EL (cell line): ENCODE data around the gene FAM25A.
"Not testable (repeated sequence)": the region's sequence is repeated elsewhere in the genome, so short reads cannot be mapped to it uniquely, and the experiment has no call there.

Experiments
- DNase-seq: peaks from one replicate; pipeline ENCODE4 v3.0.0-alpha.2; 2016

The FAM25A gene

DNA sequence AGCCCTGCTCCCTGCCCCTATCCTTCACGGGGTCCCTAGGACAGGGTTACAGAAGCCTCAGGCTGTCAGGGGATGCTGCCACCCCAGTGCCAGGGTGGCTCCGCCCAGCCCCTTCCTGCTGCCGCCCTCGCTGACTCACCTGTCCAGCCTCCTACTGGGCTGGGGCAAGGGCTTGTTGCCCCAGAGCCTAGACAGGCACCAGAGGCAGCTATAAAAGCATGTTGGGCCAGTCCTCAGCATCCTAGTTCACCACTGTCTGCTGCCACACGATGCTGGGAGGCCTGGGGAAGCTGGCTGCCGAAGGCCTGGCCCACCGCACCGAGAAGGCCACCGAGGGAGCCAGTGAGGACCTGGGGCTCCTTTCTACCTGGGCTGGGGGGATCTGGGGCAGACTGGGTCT lies at the start of gene FAM25A:
FAM25A (plus strand) TSS at position 239 of the 400 bp plus-strand sequence; CDS start at position 270, 31 bp downstream.
- not testable (repeated sequence) for DNase-seq

DNA sequence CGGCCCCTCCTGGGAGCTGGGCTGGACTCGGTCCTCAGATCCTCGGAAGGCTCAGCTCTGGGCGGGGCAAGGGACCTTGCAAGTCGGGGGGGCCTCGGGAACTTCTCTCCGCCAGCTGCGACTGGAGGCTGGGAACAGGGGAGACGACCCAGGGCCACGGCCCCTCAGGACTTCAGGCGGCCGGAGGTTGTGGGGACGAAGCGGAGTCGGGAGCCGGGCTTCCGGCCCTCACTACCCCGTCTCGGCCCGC lies 49.2 kb upstream of the FAM25A start:
- DNase-seq, result no peak

DNA sequence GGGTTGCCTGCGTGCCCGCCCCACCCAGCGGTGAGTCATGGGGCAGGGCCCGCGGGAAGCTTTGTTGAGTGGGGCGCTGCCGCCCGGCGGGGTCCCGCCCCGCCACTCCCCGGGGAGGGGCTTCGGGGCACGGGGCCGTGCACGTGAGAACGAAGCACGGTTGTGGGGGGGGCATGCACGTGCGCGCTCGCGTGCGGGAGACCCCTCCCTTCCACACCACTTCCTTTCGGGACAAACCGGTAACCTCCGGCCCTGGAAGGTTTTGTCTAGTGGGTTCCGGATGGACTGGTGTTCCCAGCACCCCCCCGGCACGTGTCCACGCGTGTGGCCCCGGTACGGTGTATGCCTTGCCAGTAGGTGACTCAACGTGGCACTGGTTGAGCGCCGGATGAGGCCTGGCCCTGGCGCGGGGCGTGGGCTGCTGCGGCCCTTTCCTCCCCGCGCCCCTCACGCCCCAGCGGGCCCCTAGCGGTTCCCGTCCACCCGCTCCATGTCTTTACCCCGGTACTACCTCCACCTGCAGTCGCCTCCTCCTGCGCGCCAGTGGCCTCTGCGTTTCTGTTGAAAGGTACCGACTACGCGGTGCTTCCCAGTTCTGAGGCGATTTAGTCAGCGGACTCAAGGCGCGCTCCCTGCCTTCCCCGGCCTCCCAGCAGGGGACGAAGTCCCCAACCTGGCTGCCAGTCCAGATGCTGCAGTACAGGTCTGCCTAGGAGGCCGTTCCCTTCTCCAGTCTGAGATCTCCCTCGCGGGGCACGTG lies 48.7 kb upstream of the FAM25A start:
- peak; percentile 91 for DNase-seq

DNA sequence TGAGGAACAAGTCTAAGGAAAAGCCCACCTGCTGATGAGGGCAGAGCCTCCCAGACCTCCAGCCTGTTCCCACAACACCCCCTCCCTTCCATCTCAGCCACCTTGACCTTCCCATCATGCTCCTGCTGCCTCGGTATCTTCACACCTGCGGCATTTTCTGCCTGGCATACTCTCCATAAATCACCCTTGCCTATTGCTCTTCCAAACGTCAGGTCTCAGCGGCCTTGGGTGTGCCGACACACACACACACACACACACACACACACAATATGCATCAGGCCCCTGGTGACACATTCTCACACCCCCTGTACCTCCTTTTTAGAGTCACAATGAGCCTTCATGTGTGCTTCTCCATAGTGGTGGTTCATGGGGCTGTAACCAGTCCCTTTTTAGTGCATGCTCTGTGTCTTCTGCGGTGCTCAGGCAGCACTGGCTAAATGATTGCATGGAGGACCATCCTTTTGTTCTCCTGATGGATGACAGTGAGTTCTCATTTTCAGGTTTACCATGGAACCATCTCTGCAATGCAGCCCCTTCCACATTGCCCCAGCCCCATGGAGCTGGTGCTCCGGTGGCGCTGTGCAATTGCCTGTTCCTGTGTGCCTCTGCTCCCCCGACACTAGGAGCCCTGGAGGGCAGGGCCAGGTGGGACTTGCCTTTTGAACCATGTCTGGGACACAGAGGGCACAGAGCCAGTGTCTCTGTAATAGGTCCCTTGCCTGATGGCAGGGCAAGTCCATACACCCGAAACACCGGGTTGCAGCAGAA lies 47.3 kb upstream of the FAM25A start:
- DNase-seq, result no peak

DNA sequence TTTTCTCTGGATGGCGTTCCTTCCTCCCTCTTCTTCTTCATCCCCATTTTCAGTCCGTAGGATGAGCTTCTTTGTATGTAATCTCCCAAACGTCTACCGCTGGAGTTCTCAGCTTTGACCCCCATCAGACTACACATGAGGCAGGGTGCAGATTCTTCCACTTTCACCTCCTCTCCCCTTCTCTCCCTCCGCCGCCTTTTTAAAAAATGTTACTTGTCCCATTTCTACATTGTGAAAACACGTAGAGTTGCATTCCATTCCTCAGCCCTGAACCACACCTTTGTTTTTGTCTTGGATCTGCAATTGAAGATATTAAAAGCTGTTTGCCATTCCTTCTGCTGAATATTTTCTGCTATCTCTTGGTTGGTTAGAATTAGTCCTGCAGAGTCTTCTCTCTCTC lies 45.6 kb upstream of the FAM25A start:
- DNase-seq, result no peak

DNA sequence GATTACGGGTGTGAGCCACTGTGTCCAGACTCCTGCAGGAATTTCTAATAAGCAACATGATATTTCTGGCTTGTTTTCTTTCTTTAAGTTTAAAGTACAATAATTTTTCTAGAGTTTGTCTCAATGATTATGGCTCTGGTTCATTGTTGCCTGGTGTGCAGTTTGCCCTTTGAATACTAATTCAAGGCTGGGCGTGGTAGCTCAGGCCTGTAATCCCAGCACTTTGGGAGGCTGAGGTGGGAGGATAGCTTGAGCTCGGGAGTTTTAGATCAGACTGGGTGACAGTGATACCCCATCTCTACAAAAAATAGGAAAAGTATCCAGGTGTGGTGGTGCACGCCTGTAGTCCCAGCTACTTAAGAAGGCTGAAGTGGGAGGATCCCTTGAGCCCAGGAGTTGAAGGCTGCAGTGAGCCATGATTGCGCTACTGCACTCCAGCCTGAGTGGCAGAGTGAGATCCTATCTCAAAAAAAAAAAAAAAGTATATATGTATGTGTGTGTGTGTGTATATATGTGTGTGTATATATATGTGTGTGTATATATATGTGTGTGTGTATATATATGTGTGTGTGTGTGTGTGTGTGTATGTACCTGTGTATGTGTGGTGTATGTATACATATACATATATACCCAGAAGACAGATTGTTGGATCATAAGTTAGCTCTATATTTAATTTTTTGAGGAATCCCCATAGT lies 43.6 kb upstream of the FAM25A start:
- DNase-seq, result no peak

DNA sequence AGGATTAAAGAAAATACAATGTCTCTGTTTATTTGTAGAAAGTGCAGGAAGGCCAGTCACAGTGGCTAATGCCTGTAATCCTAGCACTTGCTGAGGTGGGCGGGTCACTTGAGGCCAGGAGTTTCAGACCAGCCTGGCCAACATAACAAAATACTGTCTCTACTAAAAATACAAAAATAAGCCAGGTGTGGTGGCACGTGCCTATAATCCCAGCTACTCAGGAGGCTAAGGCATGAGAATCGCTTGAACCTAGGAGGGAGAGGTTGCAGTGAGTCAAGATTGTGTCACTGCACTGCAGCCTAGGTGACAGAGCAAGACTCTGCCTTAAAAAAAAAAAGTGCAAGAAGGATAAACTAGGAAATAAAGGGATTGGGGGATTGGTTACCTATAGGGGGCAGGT lies 41.6 kb upstream of the FAM25A start:
- DNase-seq, result not testable (repeated sequence)

DNA sequence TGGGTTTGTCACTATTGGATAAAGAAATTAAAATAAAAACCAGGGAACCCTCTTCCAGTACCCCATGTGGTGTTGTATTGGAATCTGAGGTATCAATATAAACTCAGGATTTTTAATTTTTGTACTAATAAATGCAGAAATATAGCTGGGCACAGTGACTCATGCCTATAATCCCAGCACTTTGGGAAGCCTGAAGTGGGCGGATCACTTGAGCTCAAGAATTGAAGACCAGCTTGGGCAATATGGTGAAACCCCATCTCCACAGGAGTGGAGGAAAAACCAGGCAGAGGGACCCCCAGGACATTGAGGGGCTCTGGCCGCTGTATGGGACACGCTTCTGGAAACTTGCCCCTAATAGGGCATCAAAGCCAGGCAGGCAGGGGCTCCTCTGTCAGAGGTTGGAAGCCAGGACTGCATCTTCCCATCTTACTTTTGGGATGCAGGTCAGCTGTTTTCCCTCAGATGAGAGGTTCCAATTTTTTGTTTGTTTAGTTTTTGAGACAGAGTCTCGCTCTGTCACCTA lies 40.7 kb upstream of the FAM25A start:
- DNase-seq, result no peak

DNA sequence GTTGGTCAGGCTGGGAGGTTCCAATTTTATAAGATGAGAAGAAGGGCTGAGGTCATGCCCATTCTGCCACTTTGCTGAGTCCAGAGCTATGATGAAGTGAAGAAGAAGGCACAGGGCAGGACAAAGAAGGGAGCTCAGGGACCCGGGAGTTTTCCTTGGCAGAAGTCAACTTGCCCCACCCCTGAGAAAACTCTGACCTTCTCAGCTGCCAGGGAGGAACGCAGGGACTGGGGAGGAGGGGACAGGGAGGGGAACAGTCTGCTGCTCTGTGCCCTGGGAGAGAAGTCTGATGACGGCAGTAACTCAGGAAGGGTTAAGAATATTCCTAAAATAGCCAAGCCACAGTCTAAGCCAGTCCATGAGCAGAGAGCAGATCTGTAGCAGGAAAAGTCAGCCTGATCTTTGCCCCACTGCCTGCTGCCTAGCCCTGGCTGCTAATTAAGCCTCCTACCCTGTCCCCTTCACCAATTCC lies 40.1 kb upstream of the FAM25A start:
- DNase-seq, result no peak

DNA sequence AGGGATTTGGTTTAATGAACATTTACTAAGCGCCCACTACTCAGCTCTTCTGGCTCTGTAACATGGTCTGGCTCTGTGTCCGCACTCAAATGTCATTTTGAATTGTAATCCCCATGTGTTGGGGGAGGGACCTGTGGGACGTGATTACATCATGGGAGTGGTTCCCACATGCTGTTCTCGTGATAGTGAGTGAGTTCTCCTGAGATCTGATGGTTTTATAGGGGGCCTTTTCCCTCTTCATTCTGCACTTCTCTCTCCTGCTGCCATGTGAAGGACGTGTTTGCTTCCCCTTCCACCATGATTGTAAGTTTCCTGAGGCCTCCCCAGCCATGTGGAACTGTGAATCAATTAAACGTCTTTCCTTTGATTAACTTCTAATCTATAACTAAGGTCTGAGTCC lies 39.1 kb upstream of the FAM25A start:
- DNase-seq, result not testable (repeated sequence)

DNA sequence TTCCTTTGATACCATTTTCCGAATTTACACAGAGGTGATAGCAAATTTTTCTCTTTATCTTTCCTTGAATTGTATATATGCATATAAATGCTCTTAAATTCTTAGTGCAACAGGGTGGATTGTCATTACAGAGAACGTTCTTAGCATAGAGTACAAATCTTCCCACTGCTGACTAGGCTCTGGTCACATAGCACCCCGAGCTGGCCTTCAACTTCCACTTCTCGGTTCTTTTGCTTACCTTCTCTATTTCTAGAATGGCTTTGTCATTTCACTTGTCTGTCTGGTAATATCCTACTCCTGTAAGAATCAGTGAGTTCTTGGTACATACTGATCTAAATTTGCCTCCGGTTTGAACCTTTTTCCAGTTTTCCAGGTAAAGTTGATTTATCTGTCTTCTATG lies 38.4 kb upstream of the FAM25A start:
- no peak for DNase-seq

DNA sequence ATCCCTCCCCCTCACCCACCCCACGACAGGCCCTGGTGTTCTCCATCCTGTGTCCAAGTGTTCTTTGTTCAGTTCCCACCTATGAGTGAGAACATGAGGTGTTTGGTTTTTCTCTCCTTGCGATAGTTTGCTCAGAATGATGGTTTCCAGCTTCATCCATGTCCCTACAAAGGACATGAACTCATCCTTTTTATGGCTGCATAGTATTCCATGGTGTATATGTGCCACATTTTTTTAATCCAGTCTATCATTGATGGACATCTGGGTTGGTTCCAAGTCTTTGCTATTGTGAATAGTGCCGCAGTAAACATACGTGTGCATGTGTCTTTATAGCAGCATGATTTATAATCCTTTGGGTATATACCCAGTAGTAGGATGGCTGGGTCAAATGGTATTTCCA lies 35.6 kb upstream of the FAM25A start:
- not testable (repeated sequence) for DNase-seq

DNA sequence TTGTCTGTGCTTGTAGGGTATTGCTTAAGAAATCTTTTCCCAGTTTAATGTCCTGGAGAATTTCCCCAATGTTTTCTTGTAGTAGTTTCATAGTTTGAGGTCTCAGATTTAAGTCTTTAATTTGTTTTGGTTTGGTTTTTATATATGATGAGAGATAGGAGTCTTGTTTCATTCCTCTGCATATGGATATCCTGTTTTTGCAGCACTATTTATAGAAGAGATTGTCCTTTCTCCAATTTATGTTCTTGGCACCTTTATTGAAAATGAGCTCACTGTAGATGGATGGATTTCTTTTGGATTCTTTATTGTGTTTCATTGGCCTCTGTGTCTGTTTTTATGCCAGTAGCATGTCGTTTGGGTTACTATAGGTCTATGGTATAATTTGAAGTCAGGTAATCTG lies 31.6 kb upstream of the FAM25A start:
- DNase-seq, result no peak

DNA sequence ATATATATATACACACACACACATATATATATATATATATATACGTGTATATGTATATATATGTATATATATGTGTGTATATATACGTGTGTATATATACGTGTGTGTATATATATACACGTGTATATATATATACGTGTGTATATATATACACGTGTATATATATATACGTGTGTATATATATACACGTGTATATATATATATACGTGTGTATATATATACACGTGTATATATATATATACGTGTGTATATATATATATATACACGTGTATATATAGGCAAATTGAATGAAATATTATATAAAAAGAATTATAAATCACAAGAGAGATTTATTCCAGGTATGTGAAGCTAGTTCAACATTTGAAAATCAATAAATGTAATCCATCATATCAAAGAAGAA lies 28.7 kb upstream of the FAM25A start:
- DNase-seq, result not testable (repeated sequence)

DNA sequence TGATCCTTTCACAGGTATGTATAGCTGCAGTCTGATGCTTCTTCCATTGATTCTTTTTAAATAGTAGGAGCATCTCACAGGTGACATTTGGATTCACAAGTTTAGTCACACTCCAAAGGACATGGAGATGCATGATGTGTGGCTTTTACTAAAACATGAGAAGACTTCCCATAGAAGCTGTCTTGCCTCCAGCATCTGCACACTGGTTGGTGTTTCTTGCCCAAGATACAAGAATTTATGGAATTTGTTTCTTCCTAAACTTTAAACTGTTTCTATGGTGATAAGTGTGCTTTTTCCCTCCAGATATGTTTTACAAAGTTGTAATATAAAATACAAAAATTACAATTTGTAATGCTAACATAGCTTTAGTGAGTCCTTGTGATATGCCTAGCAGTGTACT lies 27.6 kb upstream of the FAM25A start:
- DNase-seq, result no peak

DNA sequence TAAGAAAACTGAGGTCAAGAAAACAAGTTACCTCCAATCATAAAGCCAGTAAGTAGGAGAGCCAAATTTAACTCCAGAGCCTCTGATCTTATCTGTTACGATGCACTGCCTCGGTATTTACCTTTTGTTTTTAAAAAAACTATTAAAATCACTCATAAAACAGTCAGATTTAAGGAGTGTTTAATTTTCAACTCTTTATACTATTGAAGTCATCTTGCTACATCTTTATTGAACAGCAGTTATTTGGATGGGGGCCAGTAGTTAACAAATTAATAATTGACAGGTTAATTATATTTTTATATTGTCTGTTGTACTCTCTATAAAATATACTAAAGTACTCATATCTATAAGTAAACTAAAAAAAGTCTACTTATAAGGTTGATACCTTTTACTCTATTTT lies 27.2 kb upstream of the FAM25A start:
- DNase-seq, result no peak

DNA sequence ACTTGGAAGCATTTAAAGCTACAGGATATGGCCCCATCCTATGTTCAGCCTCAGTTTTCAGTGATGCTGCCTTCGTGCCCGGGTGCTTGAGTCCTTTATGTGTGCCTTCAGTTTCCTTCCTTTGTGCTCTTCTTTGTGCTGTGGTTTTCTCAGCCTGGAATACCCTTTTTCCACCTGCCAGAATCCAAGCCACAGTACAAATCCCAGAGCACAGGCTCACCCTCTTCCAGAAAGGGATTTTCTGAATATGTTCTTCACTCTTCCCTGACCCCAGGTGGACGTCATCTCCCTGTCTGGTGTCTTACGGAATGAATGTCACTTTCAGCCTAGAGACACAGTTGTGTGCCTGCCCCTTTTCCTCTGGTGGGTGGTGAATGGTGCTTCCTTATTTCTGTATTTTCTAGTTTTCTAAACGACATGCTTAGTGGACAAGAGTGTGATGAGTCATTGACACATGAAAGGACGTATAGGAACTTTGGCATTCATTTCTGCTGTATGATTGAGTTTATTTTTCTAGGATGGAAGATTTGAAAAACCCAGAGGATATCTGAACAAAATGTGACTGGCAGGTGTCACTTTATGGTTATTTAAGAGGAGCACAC lies 20.2 kb upstream of the FAM25A start:
- DNase-seq, result not testable (repeated sequence)

DNA sequence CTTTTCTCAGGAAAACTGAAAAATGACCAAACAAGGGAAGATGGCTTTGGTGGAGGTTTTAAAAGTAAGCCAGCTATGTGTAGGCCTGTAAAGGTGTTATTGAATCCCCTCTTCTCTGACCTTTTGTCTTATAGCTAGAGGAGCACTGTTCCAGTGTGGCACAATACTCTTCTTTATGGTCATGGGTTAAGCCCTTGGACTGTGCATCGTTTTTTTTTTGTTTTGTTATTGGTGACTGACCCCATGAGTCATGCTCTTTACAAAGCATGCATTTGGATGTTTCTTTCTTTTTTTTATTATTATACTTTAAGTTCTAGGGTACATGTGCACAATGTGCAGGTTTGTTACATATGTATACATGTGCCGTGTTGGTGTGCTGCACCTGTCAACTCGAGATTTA lies 19.6 kb upstream of the FAM25A start:
- peak; percentile 34 for DNase-seq

DNA sequence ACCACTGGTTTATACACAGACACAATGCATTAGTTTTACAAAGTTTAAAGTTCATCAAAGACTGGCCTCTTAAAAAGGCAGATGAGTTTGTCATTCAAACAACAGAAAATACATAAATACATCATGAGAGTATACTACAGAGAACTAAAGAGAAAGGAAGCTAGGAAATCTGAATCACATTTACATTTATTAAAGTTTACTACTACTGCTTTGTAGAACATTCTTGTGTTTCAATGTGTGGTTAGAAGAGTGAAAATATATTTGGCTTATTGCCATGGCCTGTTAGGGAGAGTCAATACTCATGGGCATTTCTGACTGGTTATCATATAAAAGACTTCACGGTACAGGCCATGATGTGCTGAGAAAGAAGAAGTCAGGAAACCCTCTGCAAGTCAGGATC lies 13.0 kb upstream of the FAM25A start:
- DNase-seq, result not testable (repeated sequence)

DNA sequence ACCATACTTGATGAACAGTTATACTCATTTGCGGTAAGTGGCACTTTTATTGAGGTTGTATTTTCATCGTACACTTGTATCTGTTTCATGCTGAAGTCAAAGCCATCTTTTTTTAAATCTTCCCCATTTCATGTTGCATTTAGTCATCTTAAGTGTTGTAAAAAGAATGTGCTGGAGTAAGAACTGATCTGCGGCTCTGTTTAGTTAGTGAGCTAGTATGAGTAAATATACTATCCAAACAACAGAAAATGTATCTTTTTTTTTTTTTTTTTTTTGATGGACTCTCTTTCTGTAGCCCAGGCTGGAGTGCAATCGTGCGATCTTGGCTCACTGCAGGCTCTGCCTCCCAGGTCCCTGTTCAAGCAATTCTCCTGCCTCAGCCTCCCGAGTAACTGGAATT lies 12.4 kb upstream of the FAM25A start:
- not testable (repeated sequence) for DNase-seq

DNA sequence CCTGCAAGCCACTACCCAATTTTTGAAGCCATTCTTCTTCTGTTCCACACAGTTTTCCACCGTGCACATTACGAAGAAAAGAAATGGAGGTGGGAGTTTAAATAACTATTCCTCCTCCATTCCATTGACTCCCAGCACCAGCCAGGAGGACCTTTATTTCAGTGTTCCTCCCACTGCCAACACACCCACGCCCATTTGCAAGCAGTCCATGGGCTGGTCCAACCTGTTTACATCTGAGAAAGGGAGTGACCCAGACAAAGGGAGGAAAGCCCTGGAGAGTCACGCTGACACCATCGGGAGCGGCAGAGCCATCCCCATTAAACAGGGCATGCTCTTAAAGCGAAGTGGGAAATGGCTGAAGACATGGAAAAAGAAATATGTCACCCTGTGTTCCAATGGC lies 11.8 kb upstream of the FAM25A start:
- DNase-seq, result not testable (repeated sequence)

DNA sequence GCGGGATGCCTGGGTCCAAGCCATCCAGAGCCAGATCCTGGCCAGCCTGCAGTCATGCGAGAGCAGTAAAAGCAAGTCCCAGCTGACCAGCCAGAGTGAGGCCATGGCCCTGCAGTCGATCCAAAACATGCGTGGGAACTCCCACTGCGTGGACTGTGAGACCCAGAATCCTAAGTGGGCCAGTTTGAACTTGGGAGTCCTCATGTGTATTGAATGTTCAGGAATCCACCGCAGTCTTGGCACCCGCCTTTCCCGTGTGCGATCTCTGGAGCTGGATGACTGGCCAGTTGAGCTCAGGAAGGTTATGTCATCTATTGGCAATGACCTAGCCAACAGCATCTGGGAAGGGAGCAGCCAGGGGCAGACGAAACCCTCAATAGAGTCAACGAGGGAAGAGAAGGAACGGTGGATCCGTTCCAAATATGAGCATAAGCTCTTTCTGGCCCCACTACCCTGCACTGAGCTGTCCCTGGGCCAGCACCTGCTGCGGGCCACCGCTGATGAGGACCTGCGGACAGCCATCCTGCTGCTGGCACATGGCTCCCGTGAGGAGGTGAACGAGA lies 10.9 kb upstream of the FAM25A start:
- DNase-seq, result not testable (repeated sequence)

DNA sequence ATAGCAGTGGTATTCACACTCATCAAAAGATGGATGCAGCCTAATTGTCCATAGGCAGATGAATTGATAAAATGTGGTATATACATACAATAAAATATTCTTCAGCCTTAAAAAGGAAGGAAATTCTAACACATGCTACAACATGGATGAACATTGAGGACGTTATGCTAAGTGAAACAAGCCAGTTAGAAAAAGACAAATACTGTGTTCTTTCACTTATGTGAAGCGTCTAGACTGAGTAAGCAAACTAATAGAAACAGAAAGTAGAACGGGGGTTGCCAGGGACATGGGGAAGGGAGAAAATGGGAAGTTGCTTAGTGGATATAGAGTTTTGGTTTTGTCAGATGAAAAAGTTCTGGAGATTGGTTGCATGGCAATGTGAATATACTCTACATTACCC lies 6.6 kb upstream of the FAM25A start:
- DNase-seq, result not testable (repeated sequence)
